ACC112 (cell line): ENCODE data around the gene GAS7.
A peak's percentile ranks its signal among the peaks of the same experiment; 100 is the strongest.

ENCODE experiments used
- H2AFZ ChIP-seq: fragments of 200-600 bp; sonication (generic); one replicate; pipeline ENCODE4 v1.6.0; 2017; ENCODE audit warnings: antibody characterized with exemption, low read length; ENCODE audit not compliant: unreplicated experiment
- H3K27ac ChIP-seq: fragments of 200-600 bp; sonication (generic); 2 replicates; pipeline ENCODE4 v1.5.1; 2014; ENCODE audit warnings: low read depth, mild to moderate bottlenecking, antibody characterized with exemption, low read length, moderate library complexity
- H3K27me3 ChIP-seq: fragments of 200-600 bp; sonication (generic); 2 replicates; pipeline ENCODE4 v1.6.1; 2014; ENCODE audit warnings: mild to moderate bottlenecking, antibody characterized with exemption, low read length, moderate library complexity, mixed read lengths; ENCODE audit not compliant: insufficient read depth
- H3K36me3 ChIP-seq: fragments of 200-600 bp; sonication (generic); 2 replicates; pipeline ENCODE4 v1.6.1; 2016; ENCODE audit warnings: mild to moderate bottlenecking, antibody characterized with exemption, low read length, moderate library complexity, mixed read lengths; ENCODE audit not compliant: insufficient read depth
- H3K4me1 ChIP-seq: fragments of 200-600 bp; sonication (generic); one replicate; pipeline ENCODE4 v1.6.1; 2016; ENCODE audit warnings: low read length, mixed read lengths; ENCODE audit not compliant: insufficient read depth, unreplicated experiment, control insufficient read depth
- H3K4me3 ChIP-seq: fragments of 200-600 bp; sonication (generic); 2 replicates; pipeline ENCODE4 v1.5.1; 2014; ENCODE audit warnings: mild to moderate bottlenecking, low read depth, low read length
- H3K79me2 ChIP-seq: fragments of 200-600 bp; sonication (generic); one replicate; pipeline ENCODE4 v1.6.0; 2016; ENCODE audit warnings: low read length; ENCODE audit not compliant: control insufficient read depth, unreplicated experiment, insufficient read depth

The GAS7 gene

GRCh38 chr17:10200016-10200415, 1.6 kb upstream of the GAS7 start:
- Histone ChIP-seq H3K27me3 (peaks cover 33% of the 10 kb centered on the region), H2AFZ (no peak overlapping the region), H3K36me3 (no peaks in the 10 kb centered on the region), H3K4me3 (no peak overlapping the region), H3K27ac (no peak overlapping the region), H3K4me1 (no peaks in the 10 kb centered on the region), H3K79me2 (no peaks in the 10 kb centered on the region)

GRCh38 chr17:10197721-10198508, 491 bp downstream of the GAS7 start:
- H3K27me3 ChIP-seq: peaks cover 33% of the 10 kb centered on the region
- peak overlapping the region; percentile 62 for H3K4me3 ChIP-seq
- H2AFZ ChIP-seq: no peak overlapping the region
- no peaks in the 10 kb centered on the region for H3K36me3 ChIP-seq
- H3K4me1 ChIP-seq: no peaks in the 10 kb centered on the region
- no peak overlapping the region for H3K27ac ChIP-seq
- no peaks in the 10 kb centered on the region for H3K79me2 ChIP-seq

GRCh38 chr17:10197362-10197720, 1.1 kb downstream of the GAS7 start:
- Histone ChIP-seq H2AFZ (no peak overlapping the region), H3K27me3 (peaks cover 33% of the 10 kb centered on the region), H3K36me3 (no peaks in the 10 kb centered on the region), H3K27ac (no peak overlapping the region), H3K79me2 (no peaks in the 10 kb centered on the region), H3K4me3 (0 out of 2 replicates have a peak overlapping the region, but pooled peaks have one; percentile 62), H3K4me1 (no peaks in the 10 kb centered on the region)

GRCh38 chr17:10196941-10197340, 1.5 kb downstream of the GAS7 start:
- no peaks in the 10 kb centered on the region for H3K4me1 ChIP-seq
- H3K27ac ChIP-seq: no peak overlapping the region
- H3K4me3 ChIP-seq: no peak overlapping the region
- peaks cover 33% of the 10 kb centered on the region for H3K27me3 ChIP-seq
- H3K79me2 ChIP-seq: no peaks in the 10 kb centered on the region
- H3K36me3 ChIP-seq: no peaks in the 10 kb centered on the region
- no peak overlapping the region for H2AFZ ChIP-seq

- H3K4me1 ChIP-seq: no peaks in the 10 kb centered on the region
- no peak overlapping the region for H3K27ac ChIP-seq
- H3K36me3 ChIP-seq: no peaks in the 10 kb centered on the region
- no peaks in the 10 kb centered on the region for H3K79me2 ChIP-seq
- no peak overlapping the region for H3K4me3 ChIP-seq
- H2AFZ ChIP-seq: no peak overlapping the region
- H3K27me3 ChIP-seq: peaks cover 33% of the 10 kb centered on the region
These were observed 2.0 kb downstream of the GAS7 start for GRCh38 chr17:10196384-10196895.

- Histone ChIP-seq H3K79me2 (no peaks in the 10 kb centered on the region), H3K4me1 (no peaks in the 10 kb centered on the region), H2AFZ (no peak overlapping the region)
These were observed 3.2 kb downstream of the GAS7 start for GRCh38 chr17:10195090-10195805.

GRCh38 chr17:10193632-10194031, 4.8 kb downstream of the GAS7 start:
- H2AFZ ChIP-seq: no peak overlapping the region
- no peaks in the 10 kb centered on the region for H3K36me3 ChIP-seq
- peaks cover 20% of the 10 kb centered on the region for H3K27me3 ChIP-seq
- H3K27ac ChIP-seq: no peak overlapping the region
- no peaks in the 10 kb centered on the region for H3K79me2 ChIP-seq
- no peaks in the 10 kb centered on the region for H3K4me1 ChIP-seq
- no peak overlapping the region for H3K4me3 ChIP-seq

More at GRCh38 chr17:10195090-10195805, 3.2 kb downstream of the GAS7 start:
- H3K4me3 ChIP-seq: no peak overlapping the region
- H3K27ac ChIP-seq: no peak overlapping the region
- no peaks in the 10 kb centered on the region for H3K36me3 ChIP-seq
- H3K27me3 ChIP-seq: peaks cover 26% of the 10 kb centered on the region

- no peak overlapping the region for H2AFZ ChIP-seq
- H3K4me1 ChIP-seq: no peaks in the 10 kb centered on the region
- no peaks in the 10 kb centered on the region for H3K79me2 ChIP-seq
- H3K27me3 ChIP-seq: peaks cover 16% of the 10 kb centered on the region
- no peaks in the 10 kb centered on the region for H3K36me3 ChIP-seq
- H3K27ac ChIP-seq: no peak overlapping the region
- H3K4me3 ChIP-seq: no peak overlapping the region
These were observed 5.4 kb downstream of the GAS7 start for GRCh38 chr17:10192972-10193371.

GRCh38 chr17:10192461-10192860, 5.9 kb downstream of the GAS7 start:
- Histone ChIP-seq H3K27me3 (peaks cover 10% of the 10 kb centered on the region), H3K4me3 (no peak overlapping the region), H3K36me3 (no peaks in the 10 kb centered on the region), H3K4me1 (no peaks in the 10 kb centered on the region), H2AFZ (no peak overlapping the region), H3K79me2 (no peaks in the 10 kb centered on the region), H3K27ac (no peak overlapping the region)

- no peak overlapping the region for H3K4me3 ChIP-seq
- no peak overlapping the region for H3K27ac ChIP-seq
- H3K36me3 ChIP-seq: no peaks in the 10 kb centered on the region
- no peaks in the 10 kb centered on the region for H3K4me1 ChIP-seq
- no peaks in the 10 kb centered on the region for H3K27me3 ChIP-seq
- H3K79me2 ChIP-seq: no peaks in the 10 kb centered on the region
- no peak overlapping the region for H2AFZ ChIP-seq
These were observed 10.9 kb downstream of the GAS7 start for GRCh38 chr17:10187456-10187855.
